NCI-H524 treated with DMSO at 0.1 percent for 48 hours (cell line): ENCODE results near the gene KLF11.

Experiments used
- DNase-seq: peaks from one replicate; lab custom pipeline; 2025; lab: John Stamatoyannopoulos, UW

KLF11 gene

GRCh38 chr2:10063566-10063965 lies 20.2 kb downstream of the KLF11 start:
- no peak for DNase-seq

DNA sequence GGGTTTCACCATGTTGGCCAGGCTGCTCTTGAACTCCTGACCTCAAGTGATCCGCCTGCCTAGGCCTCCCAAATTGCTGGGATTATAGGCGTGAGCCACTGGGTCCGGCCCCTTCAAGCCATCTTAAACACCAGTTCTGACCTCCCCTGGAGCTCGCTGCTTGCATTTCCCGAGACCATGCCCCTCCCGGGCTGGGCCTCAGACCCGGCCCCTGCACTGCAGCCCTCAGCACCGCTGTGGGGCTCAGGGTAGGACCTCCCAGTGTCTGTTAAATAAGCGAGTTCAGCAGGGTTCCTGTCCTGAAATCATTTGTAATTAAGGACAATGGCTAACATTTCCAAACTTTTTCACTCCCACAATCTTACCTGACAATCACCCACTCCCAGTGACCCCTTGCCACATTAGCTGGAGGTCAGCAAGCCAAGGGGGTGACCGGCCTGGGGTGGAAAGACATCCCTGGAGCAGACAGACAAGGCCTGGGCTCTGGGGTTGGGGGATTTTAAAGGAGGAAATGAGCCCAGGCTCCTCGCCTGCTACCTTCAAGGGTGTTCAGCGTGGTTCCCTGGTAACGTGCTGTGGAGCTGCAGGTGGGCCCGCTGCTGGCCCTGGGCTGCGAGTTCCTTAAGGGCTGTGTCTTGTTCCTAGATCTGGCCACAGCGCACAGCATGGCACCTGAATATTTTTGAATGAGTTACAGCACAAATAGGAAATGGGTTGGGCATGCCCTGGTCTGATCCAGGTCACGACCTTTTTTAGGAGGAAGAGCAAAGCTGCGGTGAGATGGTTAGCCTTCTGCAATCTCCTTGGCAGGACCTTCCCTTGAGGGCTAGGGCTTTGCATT lies 21.8 kb downstream of the KLF11 start:
- DNase-seq: no peak

DNA sequence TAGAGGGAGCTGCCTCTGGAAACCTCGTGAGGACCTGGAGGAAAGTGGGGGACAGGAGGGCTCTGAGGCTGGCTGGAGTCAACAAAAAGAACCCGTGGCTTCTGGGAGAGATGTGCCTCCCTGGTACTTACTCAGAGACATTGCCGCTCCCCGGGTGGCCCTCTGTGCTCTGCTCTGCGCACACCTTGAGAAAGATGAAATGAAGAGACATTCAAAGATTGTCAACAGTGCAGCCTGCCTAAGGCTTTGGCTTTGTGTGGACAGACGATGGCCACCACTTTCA lies 22.4 kb downstream of the KLF11 start:
- no peak for DNase-seq

- no peak for DNase-seq
Observed at GRCh38 chr2:10067330-10067729, 24.0 kb downstream of the KLF11 start.

DNA sequence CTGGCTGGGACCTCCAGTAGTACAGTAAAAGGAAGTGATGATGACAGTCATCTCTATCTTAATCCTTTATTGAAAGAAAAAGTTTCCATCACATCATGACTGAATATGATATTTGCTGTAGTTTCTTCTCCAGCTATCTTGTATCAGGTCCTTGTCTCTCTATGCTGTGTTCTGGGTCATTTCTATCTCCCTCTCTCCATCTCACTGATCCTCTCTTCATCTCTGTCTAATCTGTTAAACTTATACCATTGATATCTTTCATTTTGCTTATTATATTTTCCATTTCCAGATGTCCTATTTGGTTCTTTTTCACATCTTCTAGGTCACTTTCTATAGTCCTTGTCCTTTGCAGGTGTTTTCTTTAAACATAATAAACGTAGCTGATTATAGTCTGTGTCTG lies 24.5 kb downstream of the KLF11 start:
- no peak for DNase-seq

GRCh38 chr2:10071176-10071575 lies 27.8 kb downstream of the KLF11 start:
- DNase-seq: no peak

GRCh38 chr2:10071595-10071994 lies 28.2 kb downstream of the KLF11 start:
- no peak for DNase-seq

GRCh38 chr2:10072656-10073480 lies 29.5 kb downstream of the KLF11 start:
- DNase-seq: peak; percentile 60

DNA sequence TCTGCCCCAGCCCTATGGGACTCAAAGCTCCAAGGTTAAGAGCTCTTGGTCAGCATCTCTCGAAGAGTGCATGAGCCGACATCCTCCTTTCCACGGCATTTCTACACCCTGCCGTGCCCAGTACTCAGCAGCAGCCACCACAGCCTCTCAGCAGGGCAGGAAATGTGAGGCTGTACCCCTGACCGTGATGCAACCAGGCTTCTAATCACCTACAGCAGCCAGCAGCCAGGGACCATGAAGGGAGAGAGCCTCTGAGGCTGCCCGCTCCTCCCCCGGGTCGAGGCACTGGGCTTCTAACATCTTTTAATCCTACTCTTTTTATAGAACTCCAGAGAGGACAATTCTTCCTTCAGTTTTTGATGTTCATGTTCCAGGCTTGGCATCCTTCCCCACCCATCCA lies 30.4 kb downstream of the KLF11 start:
- no peak for DNase-seq

GRCh38 chr2:10075101-10075500 lies 31.8 kb downstream of the KLF11 start:
- DNase-seq: no peak

DNA sequence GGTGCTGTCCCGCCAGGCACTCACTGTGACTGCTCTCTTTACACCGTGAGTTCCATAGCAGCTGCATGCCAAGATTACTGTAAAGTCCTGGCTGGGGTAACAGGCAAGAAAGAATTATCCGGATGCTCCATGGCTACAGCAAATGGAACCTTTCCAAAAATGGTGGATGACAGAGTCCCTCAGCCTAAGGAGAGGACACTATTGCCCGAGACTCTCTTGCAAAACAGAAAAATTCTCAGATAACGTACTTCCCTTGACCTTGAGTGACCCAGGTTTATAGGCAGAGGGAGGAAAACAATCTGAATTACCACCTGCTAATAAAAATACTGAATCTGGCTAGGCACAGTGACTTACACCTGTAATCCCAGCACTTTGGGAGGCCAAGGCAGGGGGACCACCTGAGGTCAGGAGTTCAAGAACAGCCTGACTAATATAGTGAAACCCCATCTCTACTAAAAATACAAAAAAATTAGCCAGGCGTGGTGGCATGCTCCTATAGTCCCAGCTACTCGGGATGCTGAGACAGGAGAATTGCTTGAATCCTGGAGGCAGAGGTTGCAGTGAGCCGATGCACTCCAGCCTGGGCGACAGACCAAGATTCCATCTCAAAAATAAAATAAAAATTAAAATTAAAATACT lies 32.3 kb downstream of the KLF11 start:
- DNase-seq: no peak

GRCh38 chr2:10076511-10076910 lies 33.2 kb downstream of the KLF11 start:
- no peak for DNase-seq

DNA sequence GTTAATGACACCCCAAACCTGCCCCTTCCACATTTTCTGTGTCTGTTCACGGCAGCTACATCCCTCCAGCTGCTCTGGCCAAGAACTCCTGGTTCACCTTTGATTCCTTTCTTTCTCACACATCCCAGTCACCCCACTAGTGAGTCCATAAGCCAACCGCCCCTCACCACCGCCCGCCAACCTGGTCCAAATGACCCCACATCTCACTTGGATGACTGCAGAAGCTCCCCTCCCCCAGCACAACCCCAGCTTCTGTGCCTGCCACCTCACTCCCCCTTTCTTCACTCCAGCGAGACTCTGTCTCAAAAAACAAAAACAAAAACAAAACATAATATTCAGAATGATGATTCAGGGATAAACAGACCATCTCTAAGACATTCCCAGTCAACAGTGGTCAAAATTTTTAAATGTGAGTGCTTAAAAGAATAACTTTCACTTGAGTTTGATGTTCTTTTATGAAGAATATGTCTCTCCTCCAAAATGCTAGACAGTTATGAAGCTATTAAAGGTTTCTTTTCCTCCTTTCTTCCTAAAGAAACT lies 33.7 kb downstream of the KLF11 start:
- no peak for DNase-seq

GRCh38 chr2:10078001-10078400 lies 34.7 kb downstream of the KLF11 start:
- DNase-seq: no peak

GRCh38 chr2:10078704-10079265 lies 35.4 kb downstream of the KLF11 start:
- no peak for DNase-seq

DNA sequence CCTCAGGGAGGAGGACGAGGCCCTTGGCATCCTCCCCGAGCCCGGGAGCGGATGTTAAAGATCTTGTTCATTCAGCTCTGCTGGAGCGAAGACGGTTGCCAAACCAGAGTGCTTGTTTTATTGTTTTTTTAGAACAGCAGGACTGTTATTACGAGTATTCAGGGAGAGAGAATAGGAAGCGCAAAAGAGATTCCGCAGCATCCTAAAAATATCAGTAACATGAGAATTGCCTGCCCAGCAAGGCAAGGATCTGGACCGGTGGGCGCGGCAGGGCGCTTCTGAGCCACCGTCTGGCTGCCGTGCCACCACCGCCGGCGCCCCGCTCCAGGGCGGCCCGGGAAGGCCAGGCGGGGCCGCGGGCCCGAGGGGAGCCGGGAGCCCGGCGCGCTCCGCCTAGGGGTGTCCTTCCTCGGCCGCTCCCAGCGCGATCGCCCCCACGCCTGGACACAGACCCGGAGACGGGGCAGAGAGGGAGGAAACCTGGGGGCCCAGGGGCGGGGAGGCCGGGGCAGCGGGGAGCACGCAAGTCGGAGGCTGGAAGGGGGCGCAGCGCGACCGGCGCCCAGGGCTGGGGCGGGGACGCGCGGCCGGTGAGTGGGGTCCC lies 36.0 kb downstream of the KLF11 start:
- no peak for DNase-seq

- DNase-seq: no peak
Observed at GRCh38 chr2:10079870-10080535, 36.7 kb downstream of the KLF11 start, which contains the start of gene CYS1. Gene CYS1 (minus strand): TSS chr2:10080411. CDS start chr2:10080223, 188 bp downstream.

GRCh38 chr2:10080536-10081304 lies 37.4 kb downstream of the KLF11 start:
- DNase-seq: no peak

DNA sequence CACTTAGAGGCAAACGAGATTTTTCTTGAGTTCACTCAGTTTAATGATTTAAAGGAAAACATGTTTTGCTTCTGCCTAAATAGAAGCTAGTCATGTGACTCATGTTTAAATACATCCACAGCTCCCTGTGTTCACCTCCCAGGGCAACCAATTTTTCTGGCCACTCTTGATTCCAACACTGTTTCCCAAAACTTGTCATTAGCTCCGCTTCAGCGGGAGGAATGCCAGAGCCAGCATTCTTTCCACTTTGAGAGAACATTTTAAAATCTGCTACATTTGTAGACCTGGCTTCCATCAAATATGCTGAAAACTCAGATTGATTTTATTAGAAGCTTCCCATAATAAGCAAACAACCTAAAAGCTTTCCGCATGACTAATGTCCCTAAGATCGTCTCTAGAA lies 39.7 kb downstream of the KLF11 start:
- no peak for DNase-seq

DNA sequence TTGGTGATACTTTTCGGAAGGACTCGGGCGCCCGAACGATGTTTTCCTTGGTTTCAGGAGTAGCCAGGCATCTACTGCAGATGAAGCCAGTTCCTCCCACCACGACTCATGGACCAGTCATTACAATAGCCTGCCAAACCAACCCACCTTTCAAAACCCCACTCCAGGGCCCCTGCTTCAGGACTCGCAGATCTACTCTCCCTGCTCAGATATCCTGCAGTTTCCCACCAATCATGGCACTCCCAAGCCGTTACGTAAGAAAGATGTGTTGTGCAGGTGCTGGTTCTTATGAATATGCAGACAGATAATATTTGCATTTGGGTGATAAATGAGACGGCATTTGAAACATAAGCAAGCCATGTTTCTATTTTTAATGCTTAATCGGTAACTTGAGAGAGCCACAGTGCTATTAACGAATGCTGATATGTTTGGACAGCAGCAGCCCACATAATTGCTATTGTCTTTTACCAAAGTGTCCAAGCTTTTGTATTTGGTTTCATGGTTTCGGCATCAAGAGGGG lies 40.4 kb downstream of the KLF11 start:
- DNase-seq: no peak
